GM12878 (cell line): ENCODE results near the gene PCSK5. TPM values are rescaled to one million over a fixed set of nuclear protein-coding genes. Genes with fewer than 3 reads are reported as not detected.

ENCODE experiments used
- ATAC-seq: fragments of 200-7000 bp; cut with Tn5 transposase; 3 replicates; pipeline ENCODE4 v1.9.1; 2020; ENCODE audit warnings: mild to moderate bottlenecking, moderate library complexity
- BruUV-seq: library from RNA; stranded (reverse); fragments of 400-500 nt; replicated peaks from 2 replicates; lab custom pipeline; 2021; lab: Mats Ljungman, UMichigan
- CTCF ChIA-PET: fragments of 300-600 bp; sonication (Branson Sonifier 250); formaldehyde crosslinking; extraction: SDS; loops from one replicate; lab custom pipeline; 2021; ENCODE audit warnings: inconsistent platforms; lab: Yijun Ruan, JAX
- POLR2A ChIA-PET: fragments of 350-600 bp; formaldehyde crosslinking; extraction: SDS; loops from one replicate; lab custom pipeline; 2021; ENCODE audit warnings: inconsistent platforms; lab: Charles Lee
- RAD21 ChIA-PET: fragments of 300-600 bp; sonication (Branson Sonifier 250); formaldehyde crosslinking; loops from one replicate; lab custom pipeline; 2023; ENCODE audit warnings: antibody characterized with exemption; ENCODE audit not compliant: unreplicated experiment; lab: Charles Lee
- SMC1A ChIA-PET: fragments of 300-600 bp; sonication (Branson Sonifier 250); formaldehyde crosslinking; loops from one replicate; lab custom pipeline; 2023; ENCODE audit not compliant: unreplicated experiment, uncharacterized antibody; lab: Charles Lee
- DNase-seq: peaks from one replicate; pipeline ENCODE4 v3.0.0-alpha.2; 2011; ENCODE audit warnings: low read depth, low spot score
- FAIRE-seq: peaks from 3 replicates; lab custom pipeline; 2011; peaks lifted over from hg19 to GRCh38; lab: Jason Lieb, UNC
- H2AFZ ChIP-seq: 2 replicates; pipeline ENCODE4 v1.6.0; 2011; ENCODE audit warnings: low read depth, low read length, control low read depth; ENCODE audit not compliant: control insufficient read depth
- H3K27ac ChIP-seq: 2 replicates; pipeline ENCODE4 v1.5.1; 2011; ENCODE audit warnings: control low read depth; ENCODE audit not compliant: control insufficient read depth, insufficient read depth
- H3K27me3 ChIP-seq, 2 experiments: replicated peaks in 1 of 2; 2 replicates each; pipeline versions ENCODE4 v1.6.0 to v1.6.1; 2011; ENCODE audit warnings: low read length in 1 of 2; ENCODE audit not compliant: control insufficient read depth in 2 of 2, insufficient read depth in 2 of 2
- H3K36me3 ChIP-seq, 2 experiments: 2 replicates each; pipeline ENCODE4 v1.5.1; 2011; ENCODE audit warnings: low read length in 1 of 2; ENCODE audit not compliant: control insufficient read depth in 2 of 2, insufficient read depth in 2 of 2
- H3K4me1 ChIP-seq: 2 replicates; pipeline ENCODE4 v1.6.1; 2011; ENCODE audit warnings: mild to moderate bottlenecking, low read length, moderate library complexity, mixed read lengths; ENCODE audit not compliant: control insufficient read depth, insufficient read depth
- H3K4me2 ChIP-seq: 2 replicates; pipeline ENCODE4 v1.6.0; 2011; ENCODE audit warnings: control low read depth; ENCODE audit not compliant: control insufficient read depth, insufficient read depth
- H3K4me3 ChIP-seq: fragments of 200-600 bp; sonication (generic); 2 replicates; pipeline ENCODE4 v1.5.1; 2016
- H3K79me2 ChIP-seq: 2 replicates; pipeline ENCODE4 v1.6.0; 2011; ENCODE audit warnings: low read length; ENCODE audit not compliant: control insufficient read depth, insufficient read depth
- H3K9ac ChIP-seq: 2 replicates; pipeline ENCODE4 v1.8.0; 2011; ENCODE audit warnings: low read length, control low read depth, mixed read lengths; ENCODE audit not compliant: control insufficient read depth, insufficient read depth
- H3K9me3 ChIP-seq: replicated peaks from 3 replicates; pipeline ENCODE4 v1.5.1; 2011; ENCODE audit warnings: mild to moderate bottlenecking, low read length; ENCODE audit not compliant: control insufficient read depth, insufficient read depth
- H4K20me1 ChIP-seq: 2 replicates; pipeline ENCODE4 v1.6.0; 2011; ENCODE audit not compliant: control insufficient read depth, insufficient read depth
- BCLAF1 ChIP-seq: fragments of 450-650 bp; IDR thresholded peaks from 2 replicates; pipeline ENCODE4 v1.6.1; 2017; ENCODE audit warnings: antibody characterized with exemption, mild to moderate bottlenecking, moderate library complexity
- CEBPB ChIP-seq, 2 experiments: fragments of 150-350 bp in 1 of 2; IDR thresholded peaks; 2 replicates each; pipeline ENCODE4 v1.6.1; 2012 to 2014; ENCODE audit warnings: low read depth in 2 of 2, low read length in 2 of 2, borderline replicate concordance in 1 of 2, inconsistent platforms in 1 of 2
- CHD4 ChIP-seq: fragments of 200-600 bp; sonication (generic); IDR thresholded peaks from 2 replicates; pipeline ENCODE4 v1.6.1; 2016; ENCODE audit warnings: mild to moderate bottlenecking
- HDGF ChIP-seq: fragments of 450-650 bp; IDR thresholded peaks from 2 replicates; pipeline ENCODE4 v1.6.1; 2016; ENCODE audit warnings: antibody characterized with exemption
- KAT2A ChIP-seq: conservative IDR thresholded peaks from 2 replicates; pipeline ENCODE4 v1.6.1; 2011; ENCODE audit warnings: low read depth, low read length; ENCODE audit not compliant: control insufficient read depth
- KLF5 ChIP-seq: fragments of 450-650 bp; IDR thresholded peaks from 2 replicates; pipeline ENCODE4 v1.6.1; 2014; ENCODE audit warnings: mild to moderate bottlenecking; ENCODE audit not compliant: partially characterized antibody
- MXI1 ChIP-seq: fragments of 150-350 bp; IDR thresholded peaks from 2 replicates; pipeline ENCODE4 v1.6.1; 2011; ENCODE audit warnings: low read depth, mild to moderate bottlenecking, inconsistent platforms, low read length, improper control_type of control experiment
- MYC ChIP-seq: IDR thresholded peaks from 2 replicates; pipeline ENCODE4 v1.6.1; 2011; ENCODE audit warnings: mild to moderate bottlenecking, low read length, moderate library complexity, inconsistent platforms; ENCODE audit not compliant: insufficient read depth, insufficient replicate concordance, insufficient read length, severe bottlenecking
- NFYB ChIP-seq: IDR thresholded peaks from 2 replicates; pipeline ENCODE4 v1.6.1; 2011; ENCODE audit warnings: low read depth, mild to moderate bottlenecking, low read length, improper control_type of control experiment, moderate library complexity; ENCODE audit not compliant: insufficient read depth
- RAD51 ChIP-seq: fragments of 450-650 bp; IDR thresholded peaks from 2 replicates; pipeline ENCODE4 v1.6.1; 2016; ENCODE audit warnings: moderate library complexity, mild to moderate bottlenecking, inconsistent platforms
- RCOR1 ChIP-seq: conservative IDR thresholded peaks from 2 replicates; pipeline ENCODE4 v1.6.1; 2012; ENCODE audit warnings: low read depth, low read length, improper control_type of control experiment
- SRF ChIP-seq, 2 experiments: IDR thresholded peaks; 2 replicates each; pipeline ENCODE4 v1.6.1; 2011; ENCODE audit warnings: low read depth in 2 of 2, low read length in 2 of 2, mild to moderate bottlenecking in 1 of 2, moderate library complexity in 1 of 2
- WGBS: methylation state at CpG from one replicate; pipeline ENCODE4 v1.1.6; 2016; ENCODE audit warnings: low lambda C conversion rate; ENCODE audit not compliant: insufficient replicate concordance, insufficient coverage; ENCODE audit errors: missing lambda C conversion rate; 5-methylcytosine and 5-hydroxymethylcytosine counted together
- in situ Hi-C: fragments of 300-500 bp; cut with MboI; formaldehyde crosslinking; loops from 9 replicates; pipeline ENCODE4 v1.14.3; 2018; ENCODE audit warnings: mixed read lengths
- intact Hi-C: fragments of 100-400 bp; cut with micrococcal nuclease; formaldehyde crosslinking; loops from one replicate; pipeline ENCODE4 v1.14.2; 2022; ENCODE audit not compliant: unreplicated experiment
- polyA plus RNA-seq, 11 experiments: library from polyadenylated mRNA; depleted of rRNA in 4 of 11; unstranded in 6 of 11; stranded (reverse) in 5 of 11; fragments of >200 nt; fragmentation: Nextera tagmentation in 4 of 11; fragmentation: Illumina TruSeq in 1 of 11; extraction: Ambion mirVana in 4 of 11; extraction: Trizol in 1 of 11; gene quantifications; 1 replicate in 1 of 11; 2 replicates in 10 of 11; pipeline versions ENCODE4 v1.2.1 to v1.2.3, GENCODE V29; 2011 to 2016; ENCODE audit warnings: inconsistent platforms in 2 of 11, missing spikeins in 2 of 11, low read depth in 1 of 11
- total RNA-seq, 4 experiments: library from RNA; depleted of rRNA in 3 of 4; stranded (reverse); fragments of >200 nt in 3 of 4; fragmentation: Illumina TruSeq in 1 of 4; extraction: Trizol in 1 of 4; gene quantifications; 2 replicates each; pipeline versions ENCODE4 v1.2.1 to v1.2.3, GENCODE V29; 2013 to 2021
- TF ChIP-seq, protein P1 (sequence below): IDR thresholded peaks from 2 replicates; pipeline ENCODE4 v1.6.1; 2012; ENCODE audit warnings: low read depth, low read length, improper control_type of control experiment

Gene PCSK5
- total and polyA plus RNA-seq, 10 of the 15 experiments (the other 5 are each of a cell fraction or from before 2014, with no cell fraction given): 0.01 to 0.13 (median 0.04) TPM; not detected in 3

GRCh38 chr9:76232861-76233489 lies 342.5 kb downstream of the PCSK5 start (continued):
- no peak for TF ChIP-seq BCLAF1

DNA sequence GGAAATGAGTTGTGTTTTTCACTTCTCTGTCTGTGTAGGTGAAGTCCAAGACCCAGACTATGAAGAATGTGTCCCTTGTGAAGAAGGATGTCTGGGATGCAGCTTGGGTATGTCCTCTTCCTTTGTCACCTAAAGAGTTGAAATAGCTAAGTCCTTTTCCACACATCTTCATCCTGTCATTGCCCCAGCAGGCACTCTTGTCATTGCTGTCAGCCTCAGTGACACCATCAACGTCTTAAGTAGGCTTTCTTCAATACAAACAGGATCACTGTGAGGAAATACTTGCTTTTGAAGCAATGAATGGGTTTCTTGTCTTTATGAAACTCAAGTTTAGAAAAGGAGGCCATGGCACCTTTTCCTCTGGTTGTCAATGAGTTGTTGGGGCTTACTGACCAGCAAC lies 350.1 kb downstream of the PCSK5 start:
- H3K9ac ChIP-seq: no peak overlapping the region
- RAD21 ChIA-PET: no interaction called here
- POLR2A ChIA-PET: no interaction called here
- 0% methylated on average over 1 of the region's 1 CpG for WGBS
- no peak for ATAC-seq
- no peak for TF ChIP-seq HDGF
- TF ChIP-seq RCOR1: no peak
- no peak for TF ChIP-seq NFYB
- no peak for TF ChIP-seq MYC
- no peak for TF ChIP-seq RAD51
- TF ChIP-seq MXI1: no peak
- no peak for TF ChIP-seq KLF5
- no peak for TF ChIP-seq CEBPB (IDR thresholded peaks at IDR 0.05; ENCODE audit: borderline replicate concordance in 1 of 2, low read depth in 2 of 2, low read length in 2 of 2)
- TF ChIP-seq, protein P1, sequence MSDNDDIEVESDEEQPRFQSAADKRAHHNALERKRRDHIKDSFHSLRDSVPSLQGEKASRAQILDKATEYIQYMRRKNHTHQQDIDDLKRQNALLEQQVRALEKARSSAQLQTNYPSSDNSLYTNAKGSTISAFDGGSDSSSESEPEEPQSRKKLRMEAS: no peak
- no peak for TF ChIP-seq CHD4
- TF ChIP-seq KAT2A: no peak
- no peak for TF ChIP-seq SRF (IDR thresholded peaks at IDR 0.05; ENCODE audit: low read depth in 2 of 2, low read length in 2 of 2)
- H3K36me3 ChIP-seq: no peaks in the 10 kb centered on the region
- no peak overlapping the region for H2AFZ ChIP-seq
- BruUV-seq: no TSS peak
- no peak overlapping the region for H3K4me2 ChIP-seq
- no peak overlapping the region for H3K4me3 ChIP-seq
- in situ Hi-C loops (no loop called here), intact Hi-C loops (no loop called here)
- no peaks in the 10 kb centered on the region for H4K20me1 ChIP-seq
- H3K27ac ChIP-seq: no peak overlapping the region
- no peaks in the 10 kb centered on the region for H3K79me2 ChIP-seq
- SMC1A ChIA-PET: no interaction called here
- no peak for FAIRE-seq
- no peaks in the 10 kb centered on the region for H3K4me1 ChIP-seq
- CTCF ChIA-PET: no interaction called here
- H3K27me3 ChIP-seq: no peaks in the 10 kb centered on the region
- H3K9me3 ChIP-seq: no peaks in the 10 kb centered on the region
- DNase-seq: no peak
